HPDE6-E6E7 (cell line): ENCODE measurements around the gene ZNF397.

Experiments used
- DNase-seq: peaks from one replicate; pipeline ENCODE4 v3.0.0; 2011; ENCODE audit warnings: missing footprints; ENCODE audit errors: extremely low spot score

Gene ZNF397

DNA sequence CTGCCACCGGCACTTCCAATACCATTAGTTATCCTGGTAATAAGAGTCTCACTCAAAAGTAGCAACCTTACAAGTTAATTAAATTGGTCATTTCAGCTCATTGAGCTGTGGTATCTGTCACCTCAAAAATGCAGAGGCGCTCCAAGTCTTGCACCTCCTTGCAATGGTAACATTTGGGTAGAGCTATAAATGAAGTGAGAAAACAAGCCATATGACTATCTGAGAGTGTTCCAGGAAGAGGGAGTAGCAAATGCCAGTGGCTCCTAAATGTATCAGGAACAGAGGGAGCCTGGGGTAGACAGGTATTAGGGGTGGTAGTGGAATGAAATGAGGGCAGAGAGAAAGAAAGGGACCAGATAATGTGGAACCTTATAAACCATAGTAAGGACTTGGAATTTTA, 55.2 kb downstream of the ZNF397 start:
- DNase-seq, result no peak

DNA sequence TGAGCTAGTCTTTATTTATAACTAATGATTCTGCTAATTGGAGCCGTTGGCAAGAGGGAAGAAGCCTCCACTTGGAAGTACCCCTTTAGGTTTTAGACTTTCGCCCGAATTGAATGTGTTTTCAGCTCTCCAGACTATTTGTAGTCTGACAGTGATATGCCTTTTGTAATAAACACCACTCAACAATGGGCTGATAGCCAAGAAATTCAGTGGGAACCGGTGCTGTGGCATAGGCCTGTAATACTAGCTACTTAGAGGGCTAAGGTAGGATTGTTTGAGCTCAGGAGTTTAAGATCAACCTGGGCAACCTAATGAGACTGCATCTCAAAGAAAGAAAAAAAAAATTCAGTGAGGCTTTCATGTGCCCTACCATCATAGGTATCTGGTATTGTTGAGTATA, 62.8 kb downstream of the ZNF397 start:
- no peak for DNase-seq

DNA sequence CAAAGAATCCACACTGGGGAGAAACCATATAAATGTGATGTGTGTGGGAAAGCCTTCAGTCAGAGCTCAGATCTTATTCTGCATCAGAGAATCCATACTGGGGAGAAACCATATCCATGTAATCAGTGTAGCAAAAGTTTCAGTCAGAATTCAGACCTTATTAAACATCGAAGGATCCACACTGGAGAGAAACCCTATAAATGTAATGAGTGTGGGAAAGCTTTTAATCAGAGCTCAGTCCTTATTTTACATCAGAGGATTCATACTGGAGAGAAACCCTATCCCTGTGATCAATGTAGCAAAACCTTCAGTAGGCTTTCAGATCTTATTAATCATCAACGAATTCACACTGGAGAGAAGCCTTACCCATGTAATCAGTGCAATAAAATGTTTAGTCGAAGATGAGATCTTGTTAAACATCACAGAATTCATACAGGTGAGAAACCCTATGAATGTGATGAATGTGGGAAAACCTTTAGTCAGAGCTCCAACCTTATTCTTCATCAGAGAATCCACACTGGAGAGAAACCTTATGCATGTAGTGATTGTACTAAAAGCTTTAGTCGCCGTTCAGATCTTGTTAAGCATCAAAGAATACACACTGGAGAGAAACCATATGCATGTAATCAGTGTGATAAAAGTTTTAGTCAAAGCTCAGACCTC, 65.9 kb downstream of the ZNF397 start:
- DNase-seq, result no peak
